Bronchial epithelial cell (primary cell): ENCODE results near the gene PPP1R1C. TPM values are rescaled to one million over a fixed set of nuclear protein-coding genes. Genes with fewer than 3 reads are reported as not detected.

ENCODE experiments used
- DNase-seq: peaks from one replicate; pipeline ENCODE4 v3.0.0-alpha.2; 2010; ENCODE audit warnings: low read depth
- FAIRE-seq: peaks from 2 replicates; lab custom pipeline; 2011; peaks lifted over from hg19 to GRCh38; lab: Jason Lieb, UNC
- H3K27me3 ChIP-seq: 2 replicates; pipeline ENCODE4 v1.5.1; 2011; ENCODE audit warnings: low read length; ENCODE audit not compliant: control insufficient read depth, insufficient read depth
- H3K36me3 ChIP-seq: 2 replicates; pipeline ENCODE4 v1.5.1; 2011; ENCODE audit warnings: low read length; ENCODE audit not compliant: control insufficient read depth, insufficient read depth
- H3K4me3 ChIP-seq: 2 replicates; pipeline ENCODE4 v1.5.1; 2011; ENCODE audit warnings: mild to moderate bottlenecking, low read depth, low read length, control low read depth
- total RNA-seq: library from RNA; depleted of rRNA; stranded (reverse); fragments of >200 nt; gene quantifications from 2 replicates; pipeline ENCODE4 v1.2.1, GENCODE V29; 2014
- TF ChIP-seq, protein P1 (sequence below): IDR thresholded peaks from 2 replicates; pipeline ENCODE4 v1.5.1; 2011; ENCODE audit warnings: mild to moderate bottlenecking, moderate library complexity, low read length, control low read depth, inconsistent platforms; ENCODE audit not compliant: insufficient read depth, severe bottlenecking

PPP1R1C gene
- total RNA-seq, 1 donor from 2014 or later = 2.1 TPM

DNA sequence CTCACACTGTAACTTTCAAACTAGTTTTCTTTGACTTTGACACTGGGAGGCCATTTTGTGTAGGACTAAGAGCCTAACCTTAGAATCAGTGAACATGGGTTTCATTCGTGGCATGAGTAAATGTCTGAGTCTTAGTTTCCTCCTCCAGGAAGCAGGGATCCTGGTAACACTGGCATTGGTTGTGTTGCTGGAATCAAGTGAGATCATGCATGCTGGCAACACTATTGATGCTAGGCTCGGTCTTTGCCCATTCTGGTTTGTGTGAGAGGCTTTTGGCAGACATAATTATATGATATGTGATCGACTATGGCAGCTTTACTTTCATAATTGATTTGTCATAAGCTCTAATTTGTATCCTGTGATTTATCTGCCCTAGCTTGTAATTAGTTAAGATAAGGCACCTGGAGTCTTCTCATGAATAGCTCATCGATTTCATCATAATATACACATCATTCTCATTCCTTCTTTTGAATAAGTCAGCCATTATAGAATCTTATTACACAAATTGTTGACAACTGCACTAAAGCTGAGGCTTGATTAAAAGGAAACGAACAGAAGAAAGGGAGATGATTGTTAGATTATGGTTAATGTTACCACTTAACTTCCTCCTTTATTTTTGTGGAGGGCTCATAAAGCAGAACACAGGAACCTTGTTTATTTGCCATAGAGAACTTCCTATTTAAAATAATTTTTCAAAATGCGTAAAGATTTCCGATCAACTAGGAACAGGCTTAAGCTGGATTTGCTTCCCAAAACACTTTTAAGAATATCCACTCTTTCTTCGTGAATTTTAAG lies 12.6 kb downstream of the PPP1R1C start:
- Histone ChIP-seq H3K4me3 (no peak overlapping the region), H3K27me3 (no peaks in the 10 kb centered on the region), H3K36me3 (no peaks in the 10 kb centered on the region)
- DNase-seq (peak; percentile 45), FAIRE-seq (no peak)
- TF ChIP-seq, protein P1, sequence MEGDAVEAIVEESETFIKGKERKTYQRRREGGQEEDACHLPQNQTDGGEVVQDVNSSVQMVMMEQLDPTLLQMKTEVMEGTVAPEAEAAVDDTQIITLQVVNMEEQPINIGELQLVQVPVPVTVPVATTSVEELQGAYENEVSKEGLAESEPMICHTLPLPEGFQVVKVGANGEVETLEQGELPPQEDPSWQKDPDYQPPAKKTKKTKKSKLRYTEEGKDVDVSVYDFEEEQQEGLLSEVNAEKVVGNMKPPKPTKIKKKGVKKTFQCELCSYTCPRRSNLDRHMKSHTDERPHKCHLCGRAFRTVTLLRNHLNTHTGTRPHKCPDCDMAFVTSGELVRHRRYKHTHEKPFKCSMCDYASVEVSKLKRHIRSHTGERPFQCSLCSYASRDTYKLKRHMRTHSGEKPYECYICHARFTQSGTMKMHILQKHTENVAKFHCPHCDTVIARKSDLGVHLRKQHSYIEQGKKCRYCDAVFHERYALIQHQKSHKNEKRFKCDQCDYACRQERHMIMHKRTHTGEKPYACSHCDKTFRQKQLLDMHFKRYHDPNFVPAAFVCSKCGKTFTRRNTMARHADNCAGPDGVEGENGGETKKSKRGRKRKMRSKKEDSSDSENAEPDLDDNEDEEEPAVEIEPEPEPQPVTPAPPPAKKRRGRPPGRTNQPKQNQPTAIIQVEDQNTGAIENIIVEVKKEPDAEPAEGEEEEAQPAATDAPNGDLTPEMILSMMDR = no peak

DNA sequence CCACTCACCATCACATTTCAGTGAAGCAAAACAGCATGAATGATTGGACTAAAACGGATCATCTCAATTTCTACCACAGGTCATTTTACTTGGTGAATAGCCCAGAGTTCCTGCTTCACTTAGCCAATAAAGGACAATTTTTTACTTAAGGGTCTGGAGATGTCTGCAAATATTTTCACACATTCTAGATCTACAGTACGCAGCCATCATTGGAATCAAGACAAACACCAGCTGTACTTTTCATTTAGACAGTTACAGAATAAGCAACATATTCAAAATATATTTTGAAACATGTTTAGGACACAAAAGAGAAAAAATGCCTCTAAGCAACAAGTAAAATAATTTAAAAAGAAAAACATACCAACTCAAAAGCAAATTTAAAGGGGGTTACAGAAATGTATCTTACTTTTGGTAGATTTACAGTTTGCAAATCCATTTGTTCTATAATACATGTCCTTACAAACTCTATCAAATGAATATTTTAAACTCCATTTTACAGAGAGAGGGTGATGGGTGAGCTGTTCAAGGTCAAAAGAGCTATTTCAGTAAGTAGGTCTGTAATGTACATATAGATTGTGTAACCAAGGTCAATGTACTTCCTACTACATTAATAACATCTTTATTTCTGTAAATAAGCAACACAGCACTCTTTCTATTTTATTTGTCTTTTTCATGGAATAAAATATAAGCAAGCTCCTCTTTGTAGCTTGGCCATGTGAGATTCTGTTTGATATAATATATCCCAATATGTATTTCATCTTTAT lies 13.4 kb downstream of the PPP1R1C start:
- TF ChIP-seq, protein P1 = no peak
- no peaks in the 10 kb centered on the region for H3K27me3 ChIP-seq
- no peak overlapping the region for H3K4me3 ChIP-seq
- H3K36me3 ChIP-seq = no peaks in the 10 kb centered on the region
- FAIRE-seq (no peak), DNase-seq (no peak)

DNA sequence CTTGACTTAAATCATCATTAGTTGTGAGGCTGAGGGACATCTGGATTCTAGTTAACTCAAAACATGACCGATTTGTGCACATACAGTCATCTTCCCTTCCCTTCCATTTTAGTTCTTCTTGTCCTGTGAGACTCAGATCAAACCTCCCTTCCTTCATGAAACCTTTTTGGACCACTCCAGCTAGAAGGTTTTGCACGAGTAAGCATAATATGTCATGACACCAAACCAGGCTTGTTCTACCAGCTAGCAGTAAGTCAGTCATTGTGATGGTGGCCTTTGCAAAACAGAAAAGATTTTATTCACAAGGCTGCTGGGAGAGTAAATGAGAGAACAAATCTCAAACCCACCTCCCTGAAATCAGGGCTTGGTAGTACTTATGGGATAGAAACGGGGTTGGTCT lies 14.3 kb downstream of the PPP1R1C start:
- TF ChIP-seq, protein P1 = no peak
- no peak for DNase-seq
- H3K4me3 ChIP-seq = no peak overlapping the region
- H3K27me3 ChIP-seq = no peaks in the 10 kb centered on the region
- H3K36me3 ChIP-seq = no peaks in the 10 kb centered on the region
- FAIRE-seq = no peak

DNA sequence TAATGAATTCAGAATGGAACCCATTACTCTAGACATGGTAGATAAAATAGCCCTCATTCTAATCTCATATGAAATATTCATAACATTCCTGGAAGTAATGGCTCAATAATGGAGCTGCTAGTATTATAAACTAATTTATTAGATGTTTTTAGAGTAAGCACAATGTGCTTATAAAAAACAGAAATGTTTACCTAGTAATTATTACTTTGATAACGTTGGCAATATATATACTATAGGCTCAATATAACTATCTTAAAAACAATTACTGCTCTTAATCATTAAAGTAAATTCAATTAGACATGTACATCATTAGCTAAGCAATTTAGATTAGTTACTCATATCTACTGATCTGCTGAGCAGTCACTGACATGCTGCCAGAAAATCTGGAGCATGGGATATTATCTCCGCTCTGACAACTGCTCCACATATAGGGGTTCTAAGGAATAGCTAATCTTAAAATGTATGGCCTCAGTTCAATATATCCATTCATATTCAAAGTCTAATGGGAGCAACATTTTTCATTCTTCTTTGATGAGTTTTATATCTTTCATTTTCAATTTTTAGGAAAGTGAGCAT lies 19.4 kb downstream of the PPP1R1C start:
- no peak for FAIRE-seq
- TF ChIP-seq, protein P1 = no peak
- Histone ChIP-seq H3K27me3 (no peaks in the 10 kb centered on the region), H3K36me3 (no peaks in the 10 kb centered on the region), H3K4me3 (no peak overlapping the region)
- DNase-seq = no peak

DNA sequence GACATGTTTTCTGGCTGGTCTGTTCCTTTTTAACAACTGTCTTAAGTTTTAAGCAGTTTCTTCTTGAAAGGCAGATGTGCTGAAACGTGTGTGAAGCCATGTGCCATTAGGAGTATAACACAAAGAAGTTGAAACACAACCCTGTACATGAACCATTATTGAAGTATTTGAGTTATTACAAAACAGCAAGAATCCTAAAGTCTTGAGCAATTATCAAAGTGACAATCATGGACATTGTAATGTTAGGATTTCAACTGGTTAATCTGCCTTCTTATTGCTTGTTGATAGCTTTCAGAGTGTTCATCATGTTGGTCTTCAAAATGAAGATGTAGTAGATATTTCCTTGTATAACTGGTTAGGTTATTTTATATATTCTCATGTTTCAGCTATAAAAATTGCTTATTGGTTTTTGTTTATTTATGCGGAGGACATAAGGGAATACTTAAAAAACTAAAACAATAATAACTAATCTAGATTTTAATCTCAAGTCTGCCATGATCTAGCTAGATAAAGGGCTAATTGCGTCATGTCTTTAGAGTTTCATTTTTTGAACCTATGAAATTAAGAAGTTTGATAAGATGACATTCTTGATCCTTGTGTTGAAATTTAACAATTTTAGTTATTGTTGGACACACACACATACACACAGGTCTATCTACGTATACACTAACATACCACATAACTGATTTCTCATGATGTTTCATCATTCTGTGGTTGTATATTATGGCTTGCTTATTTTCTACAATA lies 21.1 kb downstream of the PPP1R1C start:
- peak; percentile 4 for DNase-seq
- TF ChIP-seq, protein P1 = no peak
- FAIRE-seq = no peak
- Histone ChIP-seq H3K4me3 (no peak overlapping the region), H3K27me3 (no peaks in the 10 kb centered on the region), H3K36me3 (no peaks in the 10 kb centered on the region)
